Thoracic aorta (tissue), 2 donors: ENCODE data around the gene CNR1. TPM values are rescaled to one million over a fixed set of nuclear protein-coding genes. Genes with fewer than 3 reads are reported as not detected.

ENCODE experiments used
- ATAC-seq: fragments of 150-250 bp; one replicate; pipeline ENCODE4 v1.8.0; 2017; ENCODE audit warnings: low read depth; ENCODE audit not compliant: insufficient number of reproducible peaks, low FRiP score
- DNase-seq: peaks from one replicate; pipeline ENCODE4 v3.0.0-alpha.2; 2020; ENCODE audit warnings: low spot score
- H3K27ac ChIP-seq, 2 donors: fragments of 200-600 bp; sonication (generic); 1 replicate in 1 of 2; 2 replicates in 1 of 2; pipeline ENCODE4 v1.5.1; 2016; ENCODE audit warnings: mild to moderate bottlenecking in 2 of 2, moderate library complexity in 2 of 2
- H3K27me3 ChIP-seq: fragments of 200-600 bp; sonication (generic); replicated peaks from 2 replicates; pipeline ENCODE4 v1.6.0; 2016; ENCODE audit warnings: mild to moderate bottlenecking; ENCODE audit not compliant: insufficient read depth
- H3K36me3 ChIP-seq: fragments of 200-600 bp; sonication (generic); one replicate; pipeline ENCODE4 v1.5.1; 2016
- H3K4me1 ChIP-seq, 2 donors: fragments of 200-600 bp; sonication (generic); 1 replicate in 1 of 2; 2 replicates in 1 of 2; pipeline versions ENCODE4 v1.5.1 to v1.6.0; 2016; ENCODE audit warnings: low read depth in 2 of 2, mild to moderate bottlenecking in 1 of 2; ENCODE audit not compliant: control insufficient read depth in 1 of 2
- H3K4me3 ChIP-seq: fragments of 200-600 bp; sonication (generic); 2 replicates; pipeline ENCODE4 v1.5.1; 2016; ENCODE audit warnings: mild to moderate bottlenecking
- H3K9me3 ChIP-seq: fragments of 200-600 bp; sonication (generic); 2 replicates; pipeline ENCODE4 v1.5.1; 2016
- total RNA-seq, 2 donors: library from RNA; depleted of rRNA; stranded (reverse); fragments of >200 nt; gene quantifications; one replicate each; pipeline versions ENCODE4 v1.1.0 to v1.2.3, GENCODE V29; 2016
- TF ChIP-seq, protein P1 (sequence below): fragments of 200-600 bp; sonication (generic); IDR thresholded peaks from one replicate; pipeline ENCODE4 v1.5.1; 2019; ENCODE audit warnings: antibody characterized with exemption

The CNR1 gene
- total RNA-seq, 2 donors from 2014 or later = 22.9 to 25.5 TPM

DNA sequence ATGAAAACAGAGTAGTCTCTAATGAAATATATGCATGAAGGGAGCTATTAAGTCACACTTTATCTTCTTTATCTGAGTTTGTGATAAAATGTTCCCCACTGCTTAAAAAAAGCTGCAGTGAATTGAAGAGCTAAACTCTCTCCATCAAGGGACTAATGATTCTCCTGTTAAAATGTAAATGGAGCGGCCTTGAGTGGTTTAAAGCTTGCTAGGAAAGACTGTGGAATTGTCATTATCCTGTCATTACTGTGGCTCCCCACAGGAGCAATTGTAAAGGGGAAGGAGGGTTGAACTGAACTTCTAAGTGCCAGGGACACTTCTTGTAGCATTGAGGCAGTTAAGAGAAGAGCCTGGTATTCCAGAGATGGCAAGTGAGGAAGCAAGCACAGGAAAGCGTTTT lies 17.3 kb upstream of the CNR1 start:
- TF ChIP-seq, protein P1, sequence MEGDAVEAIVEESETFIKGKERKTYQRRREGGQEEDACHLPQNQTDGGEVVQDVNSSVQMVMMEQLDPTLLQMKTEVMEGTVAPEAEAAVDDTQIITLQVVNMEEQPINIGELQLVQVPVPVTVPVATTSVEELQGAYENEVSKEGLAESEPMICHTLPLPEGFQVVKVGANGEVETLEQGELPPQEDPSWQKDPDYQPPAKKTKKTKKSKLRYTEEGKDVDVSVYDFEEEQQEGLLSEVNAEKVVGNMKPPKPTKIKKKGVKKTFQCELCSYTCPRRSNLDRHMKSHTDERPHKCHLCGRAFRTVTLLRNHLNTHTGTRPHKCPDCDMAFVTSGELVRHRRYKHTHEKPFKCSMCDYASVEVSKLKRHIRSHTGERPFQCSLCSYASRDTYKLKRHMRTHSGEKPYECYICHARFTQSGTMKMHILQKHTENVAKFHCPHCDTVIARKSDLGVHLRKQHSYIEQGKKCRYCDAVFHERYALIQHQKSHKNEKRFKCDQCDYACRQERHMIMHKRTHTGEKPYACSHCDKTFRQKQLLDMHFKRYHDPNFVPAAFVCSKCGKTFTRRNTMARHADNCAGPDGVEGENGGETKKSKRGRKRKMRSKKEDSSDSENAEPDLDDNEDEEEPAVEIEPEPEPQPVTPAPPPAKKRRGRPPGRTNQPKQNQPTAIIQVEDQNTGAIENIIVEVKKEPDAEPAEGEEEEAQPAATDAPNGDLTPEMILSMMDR = no peak
- Histone ChIP-seq H3K4me1 (no peaks in the 10 kb centered on the region), H3K4me3 (no peak overlapping the region), H3K27me3 (no peaks in the 10 kb centered on the region), H3K9me3 (no peaks in the 10 kb centered on the region), H3K36me3 (no peaks in the 10 kb centered on the region), H3K27ac (no peak overlapping the region)
- DNase-seq = no peak
- no peak for ATAC-seq

- no peaks in the 10 kb centered on the region for H3K4me1 ChIP-seq
- DNase-seq = no peak
- no peaks in the 10 kb centered on the region for H3K9me3 ChIP-seq
- no peaks in the 10 kb centered on the region for H3K27me3 ChIP-seq
- no peaks in the 10 kb centered on the region for H3K36me3 ChIP-seq
- no peak overlapping the region for H3K4me3 ChIP-seq
- no peak for ATAC-seq
- H3K27ac ChIP-seq = no peak overlapping the region
- TF ChIP-seq, protein P1 = no peak
Observed at GRCh38 chr6:88179692-88180091, 13.5 kb upstream of the CNR1 start.

GRCh38 chr6:88177961-88178464 lies 11.9 kb upstream of the CNR1 start:
- no peak for DNase-seq
- Histone ChIP-seq H3K27ac (no peak overlapping the region), H3K36me3 (no peaks in the 10 kb centered on the region), H3K9me3 (no peaks in the 10 kb centered on the region), H3K27me3 (no peaks in the 10 kb centered on the region), H3K4me3 (no peak overlapping the region), H3K4me1 (no peaks in the 10 kb centered on the region)
- no peak for ATAC-seq
- TF ChIP-seq, protein P1 = no peak

- H3K27ac ChIP-seq = no peak overlapping the region
- H3K9me3 ChIP-seq = no peaks in the 10 kb centered on the region
- TF ChIP-seq, protein P1 = no peak
- no peak for DNase-seq
- H3K36me3 ChIP-seq = no peaks in the 10 kb centered on the region
- H3K4me1 ChIP-seq = no peaks in the 10 kb centered on the region
- no peaks in the 10 kb centered on the region for H3K27me3 ChIP-seq
- H3K4me3 ChIP-seq = no peak overlapping the region
- no peak for ATAC-seq
Observed at GRCh38 chr6:88174906-88175305, 8.8 kb upstream of the CNR1 start.

DNA sequence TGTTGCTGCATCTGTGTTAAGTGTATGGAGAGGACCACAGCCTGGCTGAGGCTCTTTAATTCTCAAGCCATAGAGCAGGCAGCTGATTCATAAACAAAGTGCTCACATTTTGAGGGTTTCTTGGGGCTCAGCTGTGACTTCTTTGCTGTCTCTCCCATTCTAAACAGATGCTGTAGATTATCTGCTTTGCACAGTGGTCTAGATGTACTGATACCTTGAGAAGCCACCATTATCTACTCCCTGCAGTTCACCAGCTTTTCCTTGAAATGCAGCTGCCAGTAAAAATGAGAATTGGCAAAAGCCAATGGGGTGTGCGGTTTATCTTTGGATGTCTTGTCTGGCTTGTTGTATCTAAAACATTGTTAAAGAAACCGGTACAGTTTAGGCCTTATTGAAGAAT lies 5.2 kb upstream of the CNR1 start:
- DNase-seq = no peak
- Histone ChIP-seq H3K4me1 (peaks cover 0 to 5% of the 10 kb centered on the region in 2 donors), H3K27ac (no peak overlapping the region), H3K4me3 (no peak overlapping the region), H3K36me3 (no peaks in the 10 kb centered on the region), H3K27me3 (no peaks in the 10 kb centered on the region), H3K9me3 (no peaks in the 10 kb centered on the region)
- ATAC-seq = no peak
- TF ChIP-seq, protein P1 = no peak
